Osteocyte (in vitro differentiated cells): Measurements from ENCODE around the gene DHRS7B. TPM values are rescaled to one million over a fixed set of nuclear protein-coding genes. Genes with fewer than 3 reads are reported as not detected.
"Not testable (repeated sequence)": the region's sequence is repeated elsewhere in the genome, so short reads cannot be mapped to it uniquely, and the experiment has no call there.

Experiments used
- DNase-seq: peaks from one replicate; pipeline ENCODE4 v3.0.0; 2021; ENCODE audit warnings: mixed read lengths; ENCODE audit not compliant: unreplicated experiment; ENCODE audit errors: extremely low spot score
- H3K27ac Mint-ChIP-seq: one replicate; pipeline ENCODE4 v1.8.0; 2021; ENCODE audit warnings: mild to moderate bottlenecking, mixed read lengths; ENCODE audit not compliant: unreplicated experiment
- H3K27me3 Mint-ChIP-seq: one replicate; pipeline ENCODE4 v1.8.0; 2021; ENCODE audit warnings: mixed read lengths; ENCODE audit not compliant: unreplicated experiment
- H3K36me3 Mint-ChIP-seq: one replicate; pipeline ENCODE4 v1.8.0; 2021; ENCODE audit warnings: mixed read lengths; ENCODE audit not compliant: unreplicated experiment
- H3K4me1 Mint-ChIP-seq: one replicate; pipeline ENCODE4 v1.8.0; 2021; ENCODE audit warnings: mixed read lengths; ENCODE audit not compliant: unreplicated experiment
- H3K4me3 Mint-ChIP-seq: one replicate; pipeline ENCODE4 v1.8.0; 2021; ENCODE audit warnings: mild to moderate bottlenecking, moderate library complexity, mixed read lengths; ENCODE audit not compliant: unreplicated experiment
- H3K9me3 Mint-ChIP-seq: one replicate; pipeline ENCODE4 v1.8.0; 2021; ENCODE audit warnings: mixed read lengths; ENCODE audit not compliant: unreplicated experiment
- total RNA-seq: library from RNA; stranded (reverse); gene quantifications from 2 replicates; pipeline ENCODE4 v1.2.1, GENCODE V29; 2021
- TF ChIP-seq, protein P1 (sequence below): fragments of 200-600 bp; sonication (generic); IDR thresholded peaks from 2 replicates; pipeline ENCODE4 v1.5.0; 2021; ENCODE audit warnings: antibody characterized with exemption, mild to moderate bottlenecking, moderate library complexity

The DHRS7B gene
- total RNA-seq, 1 donor from 2014 or later, result 15.7 TPM

DNA sequence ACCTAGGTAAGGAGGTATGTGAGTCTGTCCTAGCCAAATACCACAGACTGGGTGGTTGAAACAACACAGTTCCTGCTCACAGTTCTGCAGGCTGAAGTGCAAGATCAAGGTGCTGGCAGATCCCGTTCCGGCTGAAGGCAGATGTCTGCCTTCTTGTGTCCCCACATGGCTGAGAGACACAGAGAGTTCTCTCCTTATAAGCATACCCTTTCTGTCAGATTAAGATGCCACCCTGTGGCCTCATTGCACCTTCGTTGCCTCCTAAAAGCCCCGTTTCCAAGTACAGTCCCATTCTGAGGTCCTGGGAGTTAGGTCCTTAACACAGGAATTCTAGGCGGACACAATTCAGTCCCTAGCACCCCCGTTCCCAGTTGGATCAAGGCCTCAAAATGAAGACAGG, 96.3 kb downstream of the DHRS7B start:
- no peak overlapping the region for H3K4me3 Mint-ChIP-seq
- no peaks in the 10 kb centered on the region for H3K27me3 Mint-ChIP-seq
- peaks cover 6% of the 10 kb centered on the region for H3K36me3 Mint-ChIP-seq
- no peaks in the 10 kb centered on the region for H3K9me3 Mint-ChIP-seq
- TF ChIP-seq, protein P1, sequence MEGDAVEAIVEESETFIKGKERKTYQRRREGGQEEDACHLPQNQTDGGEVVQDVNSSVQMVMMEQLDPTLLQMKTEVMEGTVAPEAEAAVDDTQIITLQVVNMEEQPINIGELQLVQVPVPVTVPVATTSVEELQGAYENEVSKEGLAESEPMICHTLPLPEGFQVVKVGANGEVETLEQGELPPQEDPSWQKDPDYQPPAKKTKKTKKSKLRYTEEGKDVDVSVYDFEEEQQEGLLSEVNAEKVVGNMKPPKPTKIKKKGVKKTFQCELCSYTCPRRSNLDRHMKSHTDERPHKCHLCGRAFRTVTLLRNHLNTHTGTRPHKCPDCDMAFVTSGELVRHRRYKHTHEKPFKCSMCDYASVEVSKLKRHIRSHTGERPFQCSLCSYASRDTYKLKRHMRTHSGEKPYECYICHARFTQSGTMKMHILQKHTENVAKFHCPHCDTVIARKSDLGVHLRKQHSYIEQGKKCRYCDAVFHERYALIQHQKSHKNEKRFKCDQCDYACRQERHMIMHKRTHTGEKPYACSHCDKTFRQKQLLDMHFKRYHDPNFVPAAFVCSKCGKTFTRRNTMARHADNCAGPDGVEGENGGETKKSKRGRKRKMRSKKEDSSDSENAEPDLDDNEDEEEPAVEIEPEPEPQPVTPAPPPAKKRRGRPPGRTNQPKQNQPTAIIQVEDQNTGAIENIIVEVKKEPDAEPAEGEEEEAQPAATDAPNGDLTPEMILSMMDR, result no peak
- H3K27ac Mint-ChIP-seq, result no peak overlapping the region
- no peak for DNase-seq
- no peaks in the 10 kb centered on the region for H3K4me1 Mint-ChIP-seq

DNA sequence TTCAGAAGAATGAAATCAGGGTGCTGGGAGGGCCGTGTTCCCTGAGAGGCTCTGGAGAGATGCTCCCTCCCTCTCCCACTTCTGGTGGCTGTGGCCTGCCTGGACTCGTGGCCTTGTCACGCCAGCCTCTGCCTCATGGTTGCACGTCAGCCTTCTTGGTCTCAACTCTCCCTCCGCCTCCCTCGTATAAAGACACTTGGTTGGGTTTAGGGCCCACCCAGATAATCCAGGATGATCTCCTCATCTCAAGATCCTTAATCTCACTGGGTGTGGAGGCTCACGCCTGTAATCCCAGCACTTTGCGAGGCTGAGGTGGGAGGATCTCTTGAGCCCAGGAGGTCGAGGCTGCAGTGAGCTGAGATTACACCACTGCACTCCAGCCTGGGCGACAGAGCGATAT, 100.5 kb downstream of the DHRS7B start:
- DNase-seq, H3K27ac Mint-ChIP-seq, H3K36me3 Mint-ChIP-seq: not testable (repeated sequence)

DNA sequence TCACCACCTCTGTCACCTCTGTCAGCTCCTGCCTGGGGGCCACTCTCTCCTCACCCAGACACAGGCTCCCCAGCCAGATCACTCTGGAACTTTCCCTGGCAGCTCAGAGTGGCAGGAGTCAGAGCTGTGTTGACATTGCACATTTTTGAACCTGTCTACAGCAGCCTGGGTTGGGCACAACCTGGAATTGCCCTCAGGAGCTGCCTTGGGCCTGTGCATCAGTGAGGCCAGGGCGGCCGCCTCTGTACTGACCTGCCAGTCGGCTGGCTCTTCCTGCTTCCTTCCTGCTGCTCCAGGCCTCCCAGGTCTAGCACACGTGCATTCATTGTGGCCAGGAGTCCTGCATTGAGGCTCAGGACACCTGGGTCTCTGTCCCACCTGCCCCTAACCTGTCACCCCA, 101.3 kb downstream of the DHRS7B start:
- Mint-ChIP-seq H3K9me3 (peaks cover 6% of the 10 kb centered on the region), H3K4me1 (no peaks in the 10 kb centered on the region), H3K4me3 (no peak overlapping the region), H3K27me3 (no peaks in the 10 kb centered on the region), H3K36me3 (no peaks in the 10 kb centered on the region), H3K27ac (no peak overlapping the region)
- DNase-seq, result no peak
- TF ChIP-seq, protein P1, result no peak

More for the DNA sequence above, 100.5 kb downstream of the DHRS7B start:
- H3K4me3 Mint-ChIP-seq, H3K9me3 Mint-ChIP-seq, H3K4me1 Mint-ChIP-seq, H3K27me3 Mint-ChIP-seq: not testable (repeated sequence)

DNA sequence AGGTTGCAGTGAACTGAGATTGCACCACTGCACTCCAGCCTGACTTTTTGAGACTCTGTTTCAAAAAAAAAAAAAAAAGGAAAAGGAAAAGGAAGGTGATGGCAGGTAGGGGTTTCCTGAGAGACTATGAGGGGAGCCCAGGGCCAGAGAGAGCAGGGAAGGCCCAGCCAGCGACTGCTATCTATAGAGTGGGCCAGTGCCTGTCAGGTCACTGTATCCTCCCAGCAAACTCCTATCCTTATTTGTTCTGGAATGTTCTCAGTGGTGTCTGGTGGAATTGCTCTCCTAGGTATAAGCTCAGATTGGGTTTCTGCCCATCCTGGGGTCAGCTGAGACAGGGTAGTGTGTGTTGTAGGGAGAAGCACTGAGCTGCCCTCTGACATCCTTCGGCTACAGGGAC, 102.1 kb downstream of the DHRS7B start:
- Mint-ChIP-seq H3K27me3 (no peaks in the 10 kb centered on the region), H3K27ac (no peak overlapping the region), H3K4me3 (no peak overlapping the region), H3K9me3 (peaks cover 6% of the 10 kb centered on the region), H3K36me3 (peaks cover 2% of the 10 kb centered on the region), H3K4me1 (no peaks in the 10 kb centered on the region)
- DNase-seq, result no peak
- TF ChIP-seq, protein P1, result no peak

DNA sequence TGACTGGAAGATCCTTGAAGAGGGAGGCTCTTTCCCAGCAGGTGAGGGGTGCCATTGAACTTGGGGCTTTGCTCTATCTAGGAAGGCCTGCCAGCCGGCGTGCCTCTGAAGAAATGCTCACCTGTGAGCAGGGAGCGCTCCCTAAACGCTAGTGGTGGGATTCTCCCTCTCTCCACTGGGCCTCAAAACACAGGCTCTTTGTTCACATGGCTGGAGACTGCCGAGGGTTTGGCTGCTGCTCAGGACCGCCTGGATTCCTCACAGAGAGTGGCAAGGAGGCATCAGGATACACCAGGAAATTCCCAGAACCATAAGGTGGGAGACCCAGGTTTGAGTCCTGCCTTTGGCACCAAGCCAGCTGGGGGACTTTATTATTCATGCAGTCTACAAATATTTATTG, 104.8 kb downstream of the DHRS7B start:
- TF ChIP-seq, protein P1, result no peak
- Mint-ChIP-seq H3K36me3 (peaks cover 2% of the 10 kb centered on the region), H3K27ac (no peak overlapping the region), H3K4me3 (no peak overlapping the region), H3K4me1 (no peaks in the 10 kb centered on the region), H3K27me3 (no peaks in the 10 kb centered on the region), H3K9me3 (peaks cover 6% of the 10 kb centered on the region)
- DNase-seq, result no peak
